Activated naive CD4-positive, alpha-beta T cell treated with anti-CD3 and anti-CD28 coated beads, Interleukin-2, amount 10 ng/mL, durations not matched to agents 5 hours and 36 hours (primary cell): ENCODE measurements around the gene TRIM14. TPM values are rescaled to one million over a fixed set of nuclear protein-coding genes. Genes with fewer than 3 reads are reported as not detected.

Experiments
- total RNA-seq, 2 experiments: library from RNA; stranded (reverse); gene quantifications; one replicate each; pipeline ENCODE4 v1.2.3, GENCODE V29; 2021

Gene TRIM14, protein sequence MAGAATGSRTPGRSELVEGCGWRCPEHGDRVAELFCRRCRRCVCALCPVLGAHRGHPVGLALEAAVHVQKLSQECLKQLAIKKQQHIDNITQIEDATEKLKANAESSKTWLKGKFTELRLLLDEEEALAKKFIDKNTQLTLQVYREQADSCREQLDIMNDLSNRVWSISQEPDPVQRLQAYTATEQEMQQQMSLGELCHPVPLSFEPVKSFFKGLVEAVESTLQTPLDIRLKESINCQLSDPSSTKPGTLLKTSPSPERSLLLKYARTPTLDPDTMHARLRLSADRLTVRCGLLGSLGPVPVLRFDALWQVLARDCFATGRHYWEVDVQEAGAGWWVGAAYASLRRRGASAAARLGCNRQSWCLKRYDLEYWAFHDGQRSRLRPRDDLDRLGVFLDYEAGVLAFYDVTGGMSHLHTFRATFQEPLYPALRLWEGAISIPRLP
- 10 to 100 TPM; 86.2 to 90.0 TPM for total RNA-seq

DNA sequence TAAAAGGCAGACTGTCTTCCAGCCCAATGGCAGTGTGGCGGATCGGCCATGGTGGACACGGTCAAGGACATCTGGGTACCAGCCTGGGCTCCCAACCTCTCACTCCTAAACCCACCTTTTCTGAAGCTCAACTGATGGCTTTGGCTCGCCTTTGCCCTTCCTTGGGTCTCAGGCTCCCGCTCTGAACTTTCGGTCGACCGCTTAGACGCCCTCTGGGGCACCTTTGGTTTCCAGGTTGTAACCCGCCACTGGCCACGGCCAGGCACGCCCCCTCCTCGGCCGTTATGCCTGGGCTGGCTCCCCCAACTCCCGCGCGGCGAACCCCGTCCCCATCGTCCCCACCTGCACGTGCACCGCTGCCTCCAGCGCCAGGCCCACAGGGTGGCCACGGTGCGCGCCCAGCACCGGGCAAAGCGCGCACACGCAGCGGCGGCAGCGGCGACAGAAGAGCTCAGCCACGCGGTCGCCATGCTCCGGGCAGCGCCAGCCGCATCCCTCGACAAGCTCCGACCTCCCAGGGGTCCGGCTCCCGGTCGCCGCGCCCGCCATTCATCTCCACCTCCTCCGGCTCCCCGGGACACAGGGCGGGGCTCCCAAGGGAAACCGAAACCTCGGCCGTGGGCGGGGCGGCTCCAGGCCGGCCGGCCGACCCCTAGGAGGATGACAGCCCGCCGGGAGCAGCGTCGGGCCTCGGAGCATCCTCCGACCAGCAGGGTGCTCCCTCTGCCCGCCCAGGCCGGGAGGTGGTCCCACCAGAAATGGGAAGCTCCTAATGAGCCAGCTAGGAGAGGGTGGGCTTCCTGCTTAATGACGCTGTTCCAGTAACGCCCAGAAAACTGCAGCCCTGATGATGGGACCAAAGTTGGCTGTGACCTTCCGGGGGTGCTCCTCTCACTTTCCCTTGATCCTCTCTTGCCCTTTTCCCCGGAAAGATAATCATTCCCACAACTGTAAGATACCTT lies at the start of gene TRIM14:
Gene TRIM14 (minus strand): TSS at position 583 of the 962 bp plus-strand sequence. CDS start 34 bp downstream, at position 549.

DNA sequence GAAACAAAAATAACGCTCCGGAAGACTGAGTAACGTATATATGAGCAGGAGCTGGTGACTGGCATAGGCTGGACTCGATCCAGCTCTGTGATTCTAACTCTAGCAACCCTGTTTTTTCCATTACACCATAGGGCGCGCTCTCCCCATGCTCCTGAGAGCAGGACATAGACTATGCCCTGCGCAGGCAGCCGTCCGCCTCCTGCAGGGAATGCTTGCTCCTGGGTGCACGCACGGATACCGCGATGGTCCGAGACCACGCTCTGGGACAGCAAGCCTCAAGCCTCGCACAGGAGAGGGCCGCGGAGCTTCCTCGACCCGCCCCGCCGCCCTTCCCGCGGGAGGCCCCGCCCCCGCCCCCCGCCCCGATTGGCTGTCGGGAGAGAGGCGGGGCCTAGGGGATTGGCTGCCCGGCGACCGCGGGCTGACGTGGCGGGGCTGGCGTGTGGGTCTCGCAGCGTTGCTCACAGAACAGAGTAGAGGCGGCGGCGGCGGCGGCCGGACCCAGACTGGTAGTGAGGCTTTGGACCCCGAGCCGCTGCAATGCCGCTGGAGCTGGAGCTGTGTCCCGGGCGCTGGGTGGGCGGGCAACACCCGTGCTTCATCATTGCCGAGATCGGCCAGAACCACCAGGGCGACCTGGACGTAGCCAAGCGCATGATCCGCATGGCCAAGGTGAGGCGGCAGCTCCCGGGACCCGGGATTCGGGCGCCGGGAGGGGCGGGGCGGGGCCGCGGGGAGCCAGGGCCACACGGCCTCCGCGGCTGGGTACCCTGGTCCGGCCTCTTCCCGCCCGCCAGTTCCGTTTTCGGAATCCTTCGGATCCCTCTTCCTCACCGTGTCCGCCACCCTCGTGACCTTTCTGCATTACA lies 62.5 kb downstream of the TRIM14 start, which contains the start of gene NANS:
Gene NANS (plus strand): TSS at position 464 of the 869 bp plus-strand sequence. CDS start 77 bp downstream, at position 541.

Other genes with a start within 250 kb of the TRIM14 start
- 10 to 100 TPM; 29.2 to 30.2 TPM for gene TRMO, start 196.7 kb downstream of the TRIM14 start, total RNA-seq
- 1 to 10 TPM; 2.0 to 2.3 TPM for gene HEMGN, start 181.1 kb downstream of the TRIM14 start, total RNA-seq
- 100 to 1,000 TPM; 337 to 342 TPM for gene ANP32B, start 135.9 kb downstream of the TRIM14 start, total RNA-seq
- gene NANS, start 62.5 kb downstream of the TRIM14 start, total RNA-seq: 10 to 100 TPM; 51.7 to 54.6 TPM
- gene CORO2A, start 73.4 kb upstream of the TRIM14 start, total RNA-seq: 1 to 10 TPM; 8.0 to 8.6 TPM
- gene TBC1D2, start 136.4 kb upstream of the TRIM14 start, total RNA-seq: 1 to 10 TPM; 8.5 to 9.2 TPM